ENCODE results near the gene CAMTA2. TPM values are rescaled to one million over a fixed set of nuclear protein-coding genes. Genes with fewer than 3 reads are reported as not detected.
"Not testable (repeated sequence)": the region's sequence is repeated elsewhere in the genome, so short reads cannot be mapped to it uniquely, and the experiment has no call there.

CAMTA2 gene
- total RNA-seq, 4 donors from 2014 or later: 11.4 to 27.7 (median 21.4) TPM

DNA sequence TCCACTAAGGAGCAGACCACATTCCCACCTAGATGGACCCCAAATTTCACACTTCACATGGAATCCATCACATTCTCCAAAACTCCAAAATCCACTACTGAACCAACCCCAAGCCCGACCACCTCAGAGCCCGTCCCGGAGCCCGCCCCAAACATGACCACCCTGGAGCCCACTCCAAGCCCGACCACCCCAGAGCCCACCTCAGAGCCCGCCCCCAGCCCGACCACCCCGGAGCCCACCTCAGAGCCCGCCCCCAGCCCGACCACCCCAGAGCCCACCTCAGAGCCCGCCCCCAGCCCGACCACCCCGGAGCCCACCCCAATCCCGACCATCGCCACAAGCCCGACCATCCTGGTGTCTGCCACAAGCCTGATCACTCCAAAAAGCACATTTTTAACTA, 53.8 kb downstream of the CAMTA2 start:
- TF ChIP-seq, protein P1, sequence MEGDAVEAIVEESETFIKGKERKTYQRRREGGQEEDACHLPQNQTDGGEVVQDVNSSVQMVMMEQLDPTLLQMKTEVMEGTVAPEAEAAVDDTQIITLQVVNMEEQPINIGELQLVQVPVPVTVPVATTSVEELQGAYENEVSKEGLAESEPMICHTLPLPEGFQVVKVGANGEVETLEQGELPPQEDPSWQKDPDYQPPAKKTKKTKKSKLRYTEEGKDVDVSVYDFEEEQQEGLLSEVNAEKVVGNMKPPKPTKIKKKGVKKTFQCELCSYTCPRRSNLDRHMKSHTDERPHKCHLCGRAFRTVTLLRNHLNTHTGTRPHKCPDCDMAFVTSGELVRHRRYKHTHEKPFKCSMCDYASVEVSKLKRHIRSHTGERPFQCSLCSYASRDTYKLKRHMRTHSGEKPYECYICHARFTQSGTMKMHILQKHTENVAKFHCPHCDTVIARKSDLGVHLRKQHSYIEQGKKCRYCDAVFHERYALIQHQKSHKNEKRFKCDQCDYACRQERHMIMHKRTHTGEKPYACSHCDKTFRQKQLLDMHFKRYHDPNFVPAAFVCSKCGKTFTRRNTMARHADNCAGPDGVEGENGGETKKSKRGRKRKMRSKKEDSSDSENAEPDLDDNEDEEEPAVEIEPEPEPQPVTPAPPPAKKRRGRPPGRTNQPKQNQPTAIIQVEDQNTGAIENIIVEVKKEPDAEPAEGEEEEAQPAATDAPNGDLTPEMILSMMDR (IDR thresholded peaks at IDR 0.05): no peak
- no peak for ATAC-seq (ENCODE audit: low FRiP score)

DNA sequence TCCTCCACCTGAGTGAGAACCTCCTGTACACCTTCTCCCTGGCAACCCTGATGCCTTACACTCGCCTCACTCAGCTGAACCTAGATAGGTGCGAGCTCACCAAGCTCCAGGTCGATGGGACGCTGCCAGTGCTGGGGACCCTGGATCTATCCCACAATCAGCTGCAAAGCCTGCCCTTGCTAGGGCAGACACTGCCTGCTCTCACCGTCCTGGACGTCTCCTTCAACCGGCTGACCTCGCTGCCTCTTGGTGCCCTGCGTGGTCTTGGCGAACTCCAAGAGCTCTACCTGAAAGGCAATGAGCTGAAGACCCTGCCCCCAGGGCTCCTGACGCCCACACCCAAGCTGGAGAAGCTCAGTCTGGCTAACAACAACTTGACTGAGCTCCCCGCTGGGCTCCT, 54.7 kb downstream of the CAMTA2 start:
- no peak for DNase-seq (ENCODE audit: low spot score)
- no peak for ATAC-seq (ENCODE audit: low FRiP score)
- TF ChIP-seq, protein P1 (IDR thresholded peaks at IDR 0.05): no peak

More for the DNA sequence above, 53.8 kb downstream of the CAMTA2 start:
- DNase-seq (ENCODE audit: low spot score): no peak

DNA sequence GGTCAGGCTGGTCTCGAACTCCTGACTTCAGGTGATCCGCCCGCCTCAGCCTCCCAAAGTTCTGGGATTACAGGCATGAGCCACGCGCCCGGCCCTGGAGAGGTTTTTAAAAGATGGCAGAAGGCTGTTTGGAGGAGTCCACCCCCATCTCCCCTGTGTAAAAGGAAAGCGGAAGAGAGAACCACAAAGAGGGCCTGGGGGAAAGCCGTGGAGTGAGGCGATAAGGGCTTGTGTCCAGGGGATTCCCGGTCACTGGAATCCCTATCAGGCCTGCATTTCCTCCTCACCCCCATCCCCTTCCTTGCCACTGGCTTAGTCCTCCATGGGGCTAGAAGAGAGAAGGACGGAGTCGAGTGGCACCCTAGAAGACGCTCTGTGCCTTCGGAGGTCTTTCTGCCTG, 55.5 kb downstream of the CAMTA2 start, which contains the start of gene GP1BA:
GP1BA (plus strand) TSS at position 315 of the 400 bp plus-strand sequence. CDS start 328 bp downstream, outside the sequence.
- DNase-seq (ENCODE audit: low spot score): no peak
- no peak for ATAC-seq (ENCODE audit: low FRiP score)
- TF ChIP-seq, protein P1 (IDR thresholded peaks at IDR 0.05): no peak

DNA sequence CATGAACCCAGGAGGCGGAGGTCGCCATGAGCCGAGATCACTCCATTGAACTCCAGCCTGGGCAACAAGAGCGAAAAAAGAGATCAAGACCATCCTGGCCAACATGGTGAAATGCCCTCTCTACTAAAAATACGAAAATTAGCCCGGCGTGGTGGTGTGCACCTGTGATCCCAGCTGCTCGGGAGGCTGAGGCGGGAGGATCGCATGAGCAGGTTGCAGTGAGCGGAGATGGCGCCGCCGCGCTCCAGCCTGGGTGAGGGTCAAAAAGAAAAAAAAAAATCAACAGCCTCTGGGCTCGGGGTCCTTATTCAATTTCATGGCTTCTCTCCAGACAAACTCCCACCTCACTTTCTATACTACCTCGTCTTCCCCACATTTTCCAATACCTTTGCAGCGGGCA, 58.6 kb downstream of the CAMTA2 start:
- ATAC-seq (ENCODE audit: low FRiP score): no peak
- TF ChIP-seq, protein P1 (IDR thresholded peaks at IDR 0.05): no peak
- no peak for DNase-seq (ENCODE audit: low spot score)

DNA sequence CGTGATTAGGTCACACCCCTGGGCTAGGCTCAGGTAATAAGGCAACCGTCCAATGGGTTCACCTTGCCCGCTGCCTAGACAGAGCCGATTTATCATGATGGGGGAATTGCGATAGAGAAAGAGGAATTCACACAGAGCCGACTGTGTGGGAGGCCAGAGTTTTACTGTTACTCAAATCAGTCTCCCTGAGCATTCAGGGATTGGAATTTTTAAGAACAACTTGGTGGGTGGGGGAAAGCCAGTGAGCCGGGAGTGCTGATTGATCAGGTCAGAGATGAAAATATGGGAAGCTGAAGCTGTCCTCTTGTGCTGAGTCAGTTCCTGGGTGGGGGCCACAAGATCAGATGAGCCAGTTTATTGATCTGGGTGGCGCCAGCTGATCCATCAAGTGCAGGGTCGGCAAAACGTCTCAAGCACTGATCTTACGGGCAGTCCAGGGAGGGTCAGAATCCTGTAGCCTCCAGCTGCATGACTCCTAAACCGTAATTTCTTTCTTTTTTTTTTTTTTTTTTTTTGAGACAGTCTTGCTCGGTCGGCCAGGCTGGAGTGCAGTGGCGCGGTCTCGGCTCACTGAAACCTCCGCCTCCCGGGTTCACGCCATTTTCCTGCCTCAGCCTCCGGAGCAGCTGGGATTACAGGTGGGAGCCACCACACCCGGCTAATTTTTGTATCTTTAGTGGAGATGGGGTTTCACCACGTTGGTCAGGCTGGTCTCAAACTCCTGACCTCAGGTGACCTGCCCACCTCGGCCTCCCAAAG, 60.7 kb downstream of the CAMTA2 start:
- ATAC-seq (ENCODE audit: low FRiP score); DNase-seq (ENCODE audit: low spot score): not testable (repeated sequence)

DNA sequence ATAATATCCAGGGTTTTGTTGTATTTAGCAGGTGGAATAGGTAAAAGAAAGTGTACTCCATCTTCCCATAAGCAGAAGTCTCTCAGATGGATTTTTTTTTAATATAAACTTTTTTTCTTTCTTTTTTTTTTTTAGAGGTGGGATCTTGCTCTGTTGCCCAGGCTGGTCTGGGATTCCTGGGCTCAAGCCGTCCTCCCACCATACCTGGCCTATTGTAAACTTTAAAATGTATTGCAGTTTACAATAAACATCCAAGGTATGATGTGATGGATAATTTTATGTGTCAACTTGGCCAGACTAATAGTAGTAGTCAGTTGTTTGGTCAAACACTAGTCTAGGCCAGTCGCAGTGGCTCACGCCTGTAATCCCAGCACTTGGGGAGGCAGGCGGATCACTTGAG, 66.2 kb downstream of the CAMTA2 start:
- no peak for DNase-seq (ENCODE audit: low spot score)
- TF ChIP-seq, protein P1 (IDR thresholded peaks at IDR 0.05): no peak
- no peak for ATAC-seq (ENCODE audit: low FRiP score)

DNA sequence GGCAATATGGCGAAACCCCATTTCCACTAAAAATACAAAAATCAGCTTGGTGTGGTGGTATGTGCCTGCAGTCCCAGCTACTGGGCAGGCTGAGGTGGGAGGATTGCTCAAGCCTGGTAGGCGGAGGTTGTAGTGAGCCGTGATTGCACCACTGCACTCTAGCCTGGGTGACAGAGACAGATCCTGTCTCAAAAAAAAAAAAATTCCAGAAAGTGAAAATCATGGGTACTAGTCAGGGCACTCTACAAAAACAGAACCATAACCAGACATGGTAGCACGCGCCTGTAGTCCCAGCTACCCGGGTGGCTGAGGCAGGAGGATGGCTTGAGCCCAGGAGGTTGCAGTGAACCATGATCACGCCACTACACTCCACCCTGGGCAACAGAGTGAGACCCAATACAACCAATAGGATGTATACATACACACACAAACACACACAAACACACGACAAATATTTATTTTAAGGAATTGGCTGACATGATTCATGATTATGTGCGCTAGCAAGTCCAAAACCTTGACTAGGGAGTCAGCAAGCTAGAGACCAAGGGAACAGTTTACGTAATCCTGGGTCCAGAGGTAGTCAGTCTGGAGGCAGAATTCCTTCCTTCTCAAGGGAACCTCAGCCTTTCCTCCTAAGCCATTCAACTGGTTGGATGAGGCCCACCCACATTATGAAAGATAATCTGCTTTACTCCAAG, 67.0 kb downstream of the CAMTA2 start:
- DNase-seq (ENCODE audit: low spot score) (no peak), ATAC-seq (ENCODE audit: low FRiP score) (peak; percentile 57)
- TF ChIP-seq, protein P1 (IDR thresholded peaks at IDR 0.05): no peak
